HL-60/S4 treated with phorbol 12-myristate 13-acetate at 8.2 ng/mL for 4 days and 3 days (cell line): ENCODE measurements around the gene ARHGAP6.
"Not testable (repeated sequence)": the region's sequence is repeated elsewhere in the genome, so short reads cannot be mapped to it uniquely, and the experiment has no call there.

Experiments
- in situ Hi-C: fragments of 300-500 bp; cut with MboI; formaldehyde crosslinking; loops from 2 replicates; pipeline ENCODE4 v1.15.0; 2022; ENCODE audit warnings: low sequenced_read_pairs

Gene ARHGAP6

DNA sequence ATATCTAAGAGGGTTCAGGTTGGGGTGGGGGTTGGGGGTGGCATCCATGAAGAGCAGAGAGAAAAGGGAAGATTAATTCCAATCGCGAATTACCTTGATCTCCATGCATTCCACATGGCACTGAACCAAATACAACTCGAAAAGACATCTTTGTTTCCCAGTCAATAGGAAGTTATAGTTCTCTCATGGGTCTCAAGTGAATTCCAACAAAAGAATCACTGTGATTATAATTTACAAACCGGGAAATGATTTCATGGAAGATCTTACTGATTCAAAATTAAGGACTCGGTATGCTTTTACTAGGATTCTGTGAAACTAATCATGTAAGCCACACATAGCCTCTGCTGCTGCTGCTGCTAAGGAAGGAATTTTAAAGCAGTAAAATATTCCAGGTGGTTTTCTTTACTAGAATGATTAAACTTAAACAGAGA, 399.1 kb downstream of the ARHGAP6 start:
- in situ Hi-C loops, result no loop called here

DNA sequence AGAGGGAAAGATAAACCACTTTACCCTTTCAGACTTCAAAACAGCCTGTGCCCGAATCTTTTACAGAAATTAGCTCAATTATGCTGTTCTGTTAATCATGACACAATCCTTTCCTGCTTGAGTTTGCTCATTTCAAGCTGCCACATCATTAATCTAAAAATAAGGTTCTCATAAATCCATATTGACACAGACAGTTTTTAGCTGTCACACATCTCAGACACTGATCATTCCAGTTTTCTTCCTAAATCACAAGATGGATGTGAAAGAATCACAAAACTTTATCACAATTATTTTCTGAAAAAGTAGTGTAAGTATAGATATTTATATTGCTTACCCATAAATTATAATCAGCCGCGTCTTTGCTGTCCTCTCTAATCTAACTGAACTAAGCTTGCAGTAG, 400.4 kb downstream of the ARHGAP6 start:
- in situ Hi-C loops, result no loop called here

DNA sequence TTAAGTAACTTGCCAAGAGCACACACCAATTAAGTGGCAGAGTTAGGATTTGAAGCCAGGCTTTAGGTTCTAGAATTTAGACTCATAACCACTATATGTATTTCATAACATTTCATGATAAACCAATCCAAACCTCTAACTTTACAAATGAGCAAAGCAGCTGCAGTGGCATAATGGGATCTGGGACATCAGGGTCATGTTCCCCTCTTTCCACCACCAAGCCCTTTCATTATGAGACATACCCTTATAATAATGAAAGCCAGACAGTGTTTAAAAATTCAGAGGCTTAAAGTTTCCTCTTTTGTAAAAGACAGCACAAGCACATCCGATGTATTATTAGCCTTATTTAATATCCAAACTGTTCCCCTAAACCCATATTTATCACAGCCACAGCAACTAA, 400.8 kb downstream of the ARHGAP6 start:
- in situ Hi-C loops, result no loop called here

DNA sequence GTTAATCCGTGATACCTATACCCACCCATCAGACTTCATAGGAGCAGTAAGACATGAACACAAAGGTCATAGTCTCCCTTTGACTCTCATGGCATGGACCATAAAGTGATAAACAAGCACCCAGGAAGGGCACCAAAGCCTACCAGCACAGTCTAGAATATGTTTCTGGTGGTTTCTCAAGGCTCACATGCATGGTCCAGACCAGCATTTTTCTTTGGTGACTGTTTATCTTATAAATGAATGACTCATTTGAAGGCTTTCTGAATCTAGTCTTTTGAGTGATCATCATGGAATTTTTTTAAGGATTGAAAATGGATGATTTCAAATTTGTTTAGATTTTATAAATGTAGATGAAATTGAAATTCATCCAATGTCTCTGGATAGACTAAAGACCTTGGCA, 404.5 kb downstream of the ARHGAP6 start:
- in situ Hi-C loops, result no loop called here

DNA sequence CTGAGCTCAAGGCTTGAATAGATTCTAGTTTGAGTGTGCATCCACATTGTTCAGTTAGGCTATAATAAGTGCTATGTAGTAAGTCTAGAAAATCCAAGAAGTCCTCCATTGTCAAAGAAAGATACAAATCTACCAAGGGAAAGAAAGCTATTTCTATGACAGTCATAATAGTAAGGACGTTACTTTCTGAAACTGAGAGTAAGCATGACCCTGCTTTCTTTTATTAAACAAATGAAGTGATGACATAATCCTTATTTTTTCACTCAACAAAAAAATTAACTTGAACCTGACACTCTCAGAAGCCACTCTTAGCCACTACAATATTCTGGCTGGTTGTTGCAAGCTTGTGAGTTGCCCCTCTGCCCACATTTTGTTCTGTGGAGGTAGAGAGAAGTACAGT, 406.3 kb downstream of the ARHGAP6 start:
- in situ Hi-C loops, result no loop called here

DNA sequence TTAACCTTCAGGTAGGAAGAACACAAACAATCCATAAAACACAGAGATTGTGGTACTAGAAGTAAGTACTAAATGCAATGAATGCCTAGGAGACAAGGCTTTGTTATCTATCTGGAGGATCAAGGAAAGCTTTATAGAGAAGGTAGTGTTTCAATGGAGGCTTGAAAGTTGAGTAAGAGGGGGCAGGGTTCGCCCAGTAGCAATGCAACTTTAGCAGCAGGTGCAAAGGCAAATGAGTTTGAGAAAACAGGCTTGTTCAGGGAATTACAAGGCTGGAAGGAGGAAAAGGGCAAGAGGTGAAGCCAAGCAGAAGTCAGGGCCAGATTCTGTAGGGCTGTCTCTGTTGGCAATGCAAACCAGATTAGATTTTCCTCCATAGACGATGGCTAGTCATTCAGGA, 408.0 kb downstream of the ARHGAP6 start:
- in situ Hi-C loops, result no loop called here

DNA sequence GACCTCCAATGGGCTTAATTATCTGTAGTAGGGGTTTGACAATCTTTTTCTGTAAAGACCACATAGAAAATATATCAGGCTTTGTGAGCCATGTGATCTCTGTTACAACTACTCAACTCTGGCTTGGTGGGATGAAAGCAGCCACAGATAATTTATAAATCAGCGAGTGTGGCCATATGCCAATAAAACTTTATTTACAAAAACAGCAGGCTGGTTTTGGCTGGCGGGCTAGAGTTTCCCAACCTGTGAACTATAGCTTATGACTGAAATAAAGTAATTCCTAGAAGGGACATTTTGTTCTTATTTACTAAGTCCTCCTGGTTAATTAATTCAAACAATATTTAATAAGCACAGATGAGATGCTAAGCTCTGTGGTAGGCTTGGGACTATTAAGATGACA, 408.4 kb downstream of the ARHGAP6 start:
- in situ Hi-C loops, result no loop called here

DNA sequence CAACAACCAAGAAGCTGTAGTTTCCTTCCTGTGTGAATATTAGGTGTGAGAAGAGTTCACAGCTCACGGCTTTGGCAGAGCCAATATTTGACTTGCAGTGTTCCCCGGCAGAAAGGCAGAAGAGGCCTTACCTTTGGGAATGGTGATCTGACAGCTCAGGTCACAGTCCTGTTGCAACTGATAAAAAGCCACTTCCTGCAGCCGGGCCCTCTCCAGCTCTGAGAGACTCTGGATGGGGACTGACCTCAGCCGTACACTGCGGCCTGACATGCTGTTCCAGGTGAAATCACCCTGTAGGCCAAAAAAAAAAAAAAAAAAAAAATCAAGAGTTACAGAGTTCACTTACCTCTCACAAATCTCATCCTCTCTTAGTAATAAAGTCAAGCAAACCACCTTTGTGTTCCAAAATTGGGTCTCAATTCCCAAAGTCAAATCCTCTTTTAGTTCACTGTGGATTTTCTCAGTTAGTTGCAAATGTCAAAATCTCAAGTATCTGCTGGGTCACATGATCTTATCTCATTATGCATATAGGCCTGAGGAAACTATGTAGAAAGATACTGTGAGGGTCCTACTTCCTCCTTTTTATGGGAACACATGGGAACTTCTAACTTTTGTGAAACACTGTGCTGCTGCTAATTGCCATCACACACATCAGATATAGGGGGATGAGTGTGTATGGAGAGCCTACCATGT, 411.2 kb downstream of the ARHGAP6 start:
- in situ Hi-C loops, result no loop called here

DNA sequence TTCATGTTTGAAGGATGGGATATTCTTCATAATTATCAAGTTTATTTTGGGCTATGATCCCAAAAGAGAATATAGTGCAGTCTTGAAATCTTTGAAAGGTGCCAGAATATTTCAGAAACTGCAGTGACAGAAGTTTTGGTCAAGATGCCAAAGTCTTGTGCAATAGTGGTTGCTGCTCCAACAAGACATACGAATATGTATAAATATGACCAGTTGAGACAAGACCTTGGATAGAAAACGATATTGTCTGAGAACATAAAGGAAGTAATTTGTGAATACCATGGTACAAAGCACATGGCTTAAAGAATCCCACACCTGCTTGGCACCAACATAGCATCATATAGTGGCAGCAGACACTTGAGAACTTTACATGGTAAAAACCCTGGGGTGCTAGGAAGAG, 421.1 kb downstream of the ARHGAP6 start:
- in situ Hi-C loops, result no loop called here

DNA sequence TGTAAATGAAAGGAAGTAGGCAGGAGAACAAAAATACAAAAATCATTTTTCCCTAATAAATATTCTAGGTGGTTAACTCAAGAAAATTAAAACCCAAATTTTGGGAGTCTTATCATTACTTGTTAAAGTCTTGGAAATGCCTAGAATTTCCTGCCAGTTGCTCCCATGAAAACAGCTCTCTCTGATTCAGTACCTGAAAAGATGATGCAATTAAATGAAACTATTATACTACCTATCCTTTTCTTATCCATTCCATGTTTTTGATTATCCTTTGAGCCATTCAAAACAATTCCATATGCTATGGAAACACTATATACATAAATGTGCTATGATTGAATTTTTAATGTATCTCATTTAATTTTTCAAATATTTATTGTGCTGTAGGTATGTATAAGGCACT, 423.0 kb downstream of the ARHGAP6 start:
- in situ Hi-C loops, result no loop called here

DNA sequence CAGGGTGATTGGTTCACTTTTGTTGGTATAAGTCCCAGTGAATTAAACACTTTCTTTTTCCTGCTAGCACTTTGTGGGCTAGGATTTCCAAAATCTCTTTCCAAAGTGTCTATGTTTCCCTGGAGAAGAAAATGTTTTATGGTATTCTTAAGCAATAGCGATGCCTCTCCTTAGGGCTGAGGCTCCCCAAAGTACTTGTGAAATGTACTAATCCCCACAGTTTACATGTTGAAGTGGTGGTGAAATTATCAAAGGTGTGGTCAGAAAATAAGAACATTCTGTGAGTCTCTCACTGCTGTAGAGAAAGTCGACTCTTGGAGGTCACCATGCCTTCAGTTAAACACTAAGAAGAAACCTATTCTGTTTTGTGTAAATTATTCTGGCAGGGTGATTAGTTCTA, 424.0 kb downstream of the ARHGAP6 start:
- in situ Hi-C loops, result no loop called here

DNA sequence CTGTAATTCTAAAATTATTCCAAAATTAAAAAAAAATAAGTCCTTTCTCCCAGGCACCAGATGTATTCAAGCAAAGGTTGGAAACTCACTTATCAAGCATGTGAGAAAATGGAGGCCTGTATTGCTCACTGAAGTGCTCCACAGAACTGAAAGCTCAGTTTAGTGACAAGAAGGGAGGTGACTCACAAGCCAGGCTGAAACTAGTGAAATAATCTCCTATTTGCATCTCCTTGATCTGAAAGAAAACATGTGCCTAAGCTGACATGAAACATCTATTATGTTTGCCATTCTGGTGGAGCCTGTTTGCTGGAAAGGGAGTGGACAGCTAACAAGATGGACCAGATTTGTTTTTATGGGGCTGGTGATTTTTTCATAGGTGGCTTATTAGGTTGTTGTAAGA, 426.5 kb downstream of the ARHGAP6 start:
- in situ Hi-C loops, result no loop called here

DNA sequence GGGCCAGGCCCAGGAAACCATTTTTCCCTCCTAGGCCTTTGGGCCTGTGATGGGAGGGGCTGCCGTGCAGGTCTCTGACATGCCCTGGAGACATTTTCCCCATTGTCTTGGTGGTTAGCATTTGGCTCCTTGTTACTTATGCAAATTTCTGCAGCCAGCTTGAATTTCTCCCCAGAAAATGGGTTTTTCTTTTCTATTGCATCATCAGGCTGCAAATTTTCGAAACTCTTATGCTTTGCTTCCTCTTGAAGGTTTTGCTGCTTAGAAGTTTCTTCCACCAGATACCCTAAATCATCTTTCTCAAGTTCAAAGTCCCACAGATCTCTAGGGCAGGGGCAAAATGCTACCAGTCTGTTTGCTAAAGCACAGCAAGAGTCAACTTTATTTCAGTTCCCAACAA, 430.3 kb downstream of the ARHGAP6 start:
- in situ Hi-C loops, result not testable (repeated sequence)

DNA sequence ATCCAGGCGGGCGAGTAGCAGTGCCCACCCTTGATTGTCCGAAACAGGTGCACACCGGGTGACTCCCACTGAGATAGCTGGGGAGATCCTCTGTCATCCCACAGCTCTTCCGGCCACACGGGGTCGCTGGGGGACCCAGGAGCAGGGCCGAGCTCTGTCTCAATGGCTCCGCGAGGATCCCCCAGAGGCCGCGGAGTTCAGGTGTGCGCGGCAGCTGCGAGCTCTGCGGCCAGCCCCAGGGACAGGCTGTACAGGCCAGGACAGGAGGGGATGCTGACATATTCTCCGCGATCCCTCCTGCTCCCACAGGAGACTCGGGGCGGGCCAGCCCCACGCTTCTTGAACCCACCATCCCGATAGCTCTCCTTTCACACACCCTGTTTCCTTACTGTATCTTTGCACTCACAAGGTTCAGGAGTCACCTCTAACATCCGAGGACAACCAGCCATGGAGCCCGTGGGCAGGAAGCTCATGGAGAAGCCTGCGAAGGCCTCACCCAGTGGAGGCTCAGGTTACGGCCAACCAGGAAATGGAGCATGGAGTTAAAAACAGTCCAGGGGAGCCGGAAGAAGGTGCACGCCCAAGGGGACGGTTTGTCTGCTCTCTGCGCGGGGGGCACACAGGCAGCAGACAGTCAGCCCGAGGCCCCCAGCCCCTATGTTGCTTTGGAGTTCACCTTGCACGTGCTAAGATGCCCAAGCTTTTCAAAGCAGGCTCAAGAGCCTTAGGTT, 450.4 kb downstream of the ARHGAP6 start:
- in situ Hi-C loops, result no loop called here

DNA sequence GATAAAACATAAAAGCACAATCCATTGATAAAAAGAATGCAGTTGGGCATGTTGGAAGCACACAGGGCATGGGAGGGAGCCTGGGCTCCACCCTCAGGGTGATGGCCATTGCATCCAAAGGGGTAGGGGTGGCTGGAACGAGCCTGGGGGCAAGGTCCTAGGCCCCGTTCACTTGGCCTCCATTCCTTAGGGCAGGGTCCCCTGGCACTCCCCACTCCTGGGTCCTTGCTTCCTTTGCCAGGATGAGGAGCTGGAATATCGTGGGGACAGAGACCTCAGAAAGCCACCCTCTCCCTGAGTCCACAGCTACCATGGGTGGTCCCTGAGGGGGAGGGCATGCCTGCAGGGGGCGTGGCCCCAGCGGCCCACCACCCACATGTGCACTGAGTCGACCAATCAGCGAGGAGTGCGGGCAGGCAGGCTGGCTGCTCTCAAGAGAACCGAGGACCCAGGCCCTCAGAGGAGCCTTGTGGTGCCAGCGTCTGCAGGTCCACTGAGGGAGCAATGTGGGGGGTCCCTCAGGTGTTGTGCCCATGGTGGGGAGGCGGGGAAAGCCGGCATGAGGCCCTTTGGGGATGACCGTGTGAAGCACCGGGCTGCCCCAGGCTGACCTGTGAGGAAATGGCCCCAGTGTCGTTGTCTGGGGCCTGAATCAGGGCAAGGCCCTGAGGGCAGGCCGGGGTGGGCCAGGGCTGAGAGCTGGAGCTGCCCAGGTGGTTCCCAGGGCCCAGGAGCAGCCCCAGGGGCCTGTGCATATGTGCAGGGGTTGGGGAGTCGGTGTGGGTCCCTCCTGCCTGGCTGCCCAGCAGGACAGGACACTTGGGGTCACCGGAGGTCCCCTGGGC, 451.2 kb downstream of the ARHGAP6 start:
- in situ Hi-C loops, result no loop called here

DNA sequence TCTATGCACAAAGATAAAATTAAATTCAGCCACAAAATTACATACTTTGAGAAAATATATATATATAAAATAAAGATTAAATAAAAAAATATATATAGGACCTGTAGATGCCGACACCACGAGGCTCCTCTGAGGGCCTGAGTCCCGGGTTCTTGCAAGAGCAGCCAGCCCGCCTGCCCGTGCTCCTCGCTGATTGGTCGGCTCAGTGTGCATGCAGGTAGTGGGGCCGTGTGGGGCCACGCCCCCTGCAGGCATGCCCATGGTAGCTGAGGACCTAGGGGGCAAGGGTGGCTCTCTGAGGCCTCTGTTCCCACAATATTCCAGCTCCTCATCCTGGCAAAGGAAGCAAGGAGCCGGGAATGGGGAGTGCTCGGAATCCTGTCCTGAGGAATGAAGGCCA, 453.0 kb downstream of the ARHGAP6 start:
- in situ Hi-C loops, result no loop called here

DNA sequence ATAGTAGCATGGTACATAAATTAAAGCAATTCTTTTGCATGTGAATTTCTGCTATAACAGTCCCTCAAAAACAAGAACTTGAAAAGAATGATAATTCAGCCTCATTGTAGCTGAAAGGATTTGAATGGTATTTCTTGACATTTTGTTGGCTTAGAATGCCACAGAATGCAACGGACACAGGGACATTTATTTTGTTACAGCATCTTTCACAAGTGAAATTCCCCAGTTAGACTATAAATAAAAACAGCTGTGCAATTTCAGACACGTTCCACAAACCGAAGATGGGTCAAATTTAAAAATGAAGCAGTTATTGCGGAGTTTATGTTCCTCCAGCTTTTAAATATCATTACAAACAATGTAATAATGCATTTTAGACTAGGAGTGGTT, 455.3 kb downstream of the ARHGAP6 start:
- in situ Hi-C loops, result no loop called here

DNA sequence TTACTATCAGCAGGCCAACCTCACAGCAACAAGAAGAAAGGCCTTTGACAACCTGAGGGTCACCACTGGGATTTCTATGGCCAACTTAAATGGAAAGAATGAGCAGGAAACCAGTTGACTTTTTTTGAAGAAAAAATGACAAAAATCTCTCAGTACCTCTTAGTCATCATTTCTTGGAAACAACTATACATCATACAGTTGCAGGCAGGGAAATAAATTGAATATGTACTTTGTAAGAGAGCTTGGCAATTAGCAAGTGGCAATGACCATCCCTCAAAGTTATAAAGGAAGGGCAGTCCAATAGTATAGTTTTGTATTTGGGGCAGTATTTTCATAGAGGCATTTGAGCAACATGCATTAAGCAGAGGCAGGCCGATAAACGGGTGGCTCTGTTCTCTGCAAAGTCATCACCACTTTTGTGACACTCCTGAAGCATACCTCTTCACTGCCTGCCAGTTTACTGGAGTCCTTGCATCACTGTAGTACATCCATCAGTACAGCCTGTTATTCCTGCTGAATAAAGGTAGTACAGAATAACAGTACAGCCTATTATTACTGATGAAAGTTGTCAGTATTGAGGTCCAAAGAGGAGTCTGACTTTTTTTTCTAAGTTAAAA, 455.8 kb downstream of the ARHGAP6 start:
- in situ Hi-C loops, result no loop called here

DNA sequence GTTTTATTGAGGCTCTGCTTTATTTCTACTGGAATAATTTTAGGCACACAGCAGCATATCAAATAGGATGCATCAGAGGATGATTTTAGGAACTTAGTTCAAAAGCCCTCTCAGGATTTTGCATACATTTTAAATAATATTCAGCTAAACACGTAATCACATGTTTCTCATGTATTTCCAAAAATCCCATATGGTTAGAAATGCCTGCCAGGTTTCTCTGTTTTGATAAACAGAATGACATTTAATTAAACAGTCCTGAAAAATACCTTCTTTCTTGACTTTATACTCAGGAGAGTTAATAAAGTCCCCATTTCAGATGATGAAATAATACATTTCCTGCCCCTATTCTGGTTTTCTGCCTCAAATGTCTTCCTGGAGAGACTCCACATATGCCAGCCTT, 459.0 kb downstream of the ARHGAP6 start:
- in situ Hi-C loops, result no loop called here

DNA sequence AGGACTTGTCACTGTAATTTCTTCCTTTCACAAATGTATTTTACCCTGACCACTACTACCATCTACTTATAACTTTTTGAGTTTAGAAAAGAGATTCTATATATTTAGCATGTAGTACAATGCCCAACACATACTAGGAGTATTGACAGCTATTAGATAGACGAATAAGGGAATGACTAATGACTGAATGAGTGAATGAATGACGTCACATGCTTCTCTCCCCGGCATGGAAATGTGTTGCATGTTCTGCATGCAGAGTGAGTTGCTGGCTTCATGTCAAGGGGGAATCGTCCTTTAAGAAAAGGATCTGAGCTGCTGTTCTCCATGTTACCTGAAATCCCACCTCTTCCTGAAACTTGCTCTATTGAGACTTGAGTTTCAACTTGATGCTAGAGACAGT, 459.9 kb downstream of the ARHGAP6 start:
- in situ Hi-C loops, result no loop called here

DNA sequence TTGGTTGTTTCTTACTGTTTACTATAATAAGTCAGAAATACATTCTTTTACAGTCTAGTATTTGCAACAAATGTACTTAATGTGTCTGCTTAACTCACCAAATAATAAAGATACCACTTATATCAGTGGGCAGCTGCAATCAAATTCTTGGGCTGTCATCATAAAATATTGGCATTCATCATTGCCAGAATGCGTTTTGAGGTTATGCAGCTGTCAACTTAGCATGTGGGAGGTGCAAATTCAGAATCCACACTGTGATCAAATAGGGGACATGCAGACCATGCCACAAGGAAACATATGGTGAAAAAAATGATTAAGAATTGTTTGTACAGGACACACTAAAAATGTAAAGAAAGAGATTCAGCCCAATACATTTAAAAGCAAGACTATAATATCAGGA, 468.0 kb downstream of the ARHGAP6 start:
- in situ Hi-C loops, result no loop called here
